Trophoblast cell (in vitro differentiated cells and primary cell): ENCODE data around the gene ANP32A.
A peak's percentile ranks its signal among the peaks of the same experiment; 100 is the strongest.

Experiments used
- DNase-seq, 2 donors: peaks; one replicate each; pipeline ENCODE4 v3.0.0-alpha.2; 2016
- H2AFZ ChIP-seq: 2 replicates; pipeline ENCODE4 v1.6.1; 2013; ENCODE audit warnings: low read length, moderate library complexity, mild to moderate bottlenecking; ENCODE audit not compliant: insufficient read depth, poor library complexity
- H2AK5ac ChIP-seq: 2 replicates; pipeline ENCODE4 v1.6.1; 2013; ENCODE audit warnings: mild to moderate bottlenecking, low read length
- H2BK120ac ChIP-seq: 2 replicates; pipeline ENCODE4 v1.6.1; 2013; ENCODE audit warnings: low read length, mild to moderate bottlenecking, moderate library complexity; ENCODE audit not compliant: insufficient read depth, poor library complexity
- H2BK12ac ChIP-seq: 2 replicates; pipeline ENCODE4 v1.6.1; 2013; ENCODE audit warnings: mild to moderate bottlenecking, low read length, moderate library complexity
- H2BK5ac ChIP-seq: 2 replicates; pipeline ENCODE4 v1.6.1; 2013; ENCODE audit warnings: low read length, low read depth, moderate library complexity, mild to moderate bottlenecking; ENCODE audit not compliant: poor library complexity
- H3K14ac ChIP-seq: 2 replicates; pipeline ENCODE4 v1.6.1; 2013; ENCODE audit warnings: mild to moderate bottlenecking, low read length
- H3K18ac ChIP-seq: 2 replicates; pipeline ENCODE4 v1.6.1; 2013; ENCODE audit warnings: mild to moderate bottlenecking, low read length
- H3K23ac ChIP-seq: 2 replicates; pipeline ENCODE4 v1.6.1; 2013; ENCODE audit warnings: low read length
- H3K27ac ChIP-seq: 2 replicates; pipeline ENCODE4 v1.5.1; 2013; ENCODE audit warnings: low read depth, mild to moderate bottlenecking, inconsistent platforms, low read length, moderate library complexity
- H3K27me3 ChIP-seq: 2 replicates; pipeline ENCODE4 v1.6.1; 2013; ENCODE audit warnings: inconsistent platforms, mild to moderate bottlenecking, low read length, moderate library complexity; ENCODE audit not compliant: insufficient read depth
- H3K36me3 ChIP-seq, 2 experiments: 1 replicate in 1 of 2; 2 replicates in 1 of 2; pipeline ENCODE4 v1.6.1; 2013; ENCODE audit warnings: low read length in 2 of 2, mild to moderate bottlenecking in 2 of 2, moderate library complexity in 1 of 2; ENCODE audit not compliant: insufficient read depth in 2 of 2, control insufficient read depth in 1 of 2
- H3K4ac ChIP-seq: 2 replicates; pipeline ENCODE4 v1.6.1; 2013; ENCODE audit warnings: low read depth, mild to moderate bottlenecking, low read length, moderate library complexity
- H3K4me1 ChIP-seq, 2 experiments: 1 replicate in 1 of 2; 2 replicates in 1 of 2; pipeline ENCODE4 v1.6.1; 2013; ENCODE audit warnings: low read length in 2 of 2, mild to moderate bottlenecking in 2 of 2, moderate library complexity in 1 of 2; ENCODE audit not compliant: insufficient read depth in 2 of 2, control insufficient read depth in 1 of 2
- H3K4me2 ChIP-seq: 2 replicates; pipeline ENCODE4 v1.6.1; 2013; ENCODE audit warnings: inconsistent platforms, mild to moderate bottlenecking, low read length, moderate library complexity
- H3K4me3 ChIP-seq: 2 replicates; pipeline ENCODE4 v1.5.1; 2013; ENCODE audit warnings: mild to moderate bottlenecking, low read depth, low read length, inconsistent platforms
- H3K79me1 ChIP-seq: one replicate; pipeline ENCODE4 v1.6.1; 2013; ENCODE audit warnings: low read length
- H3K79me2 ChIP-seq: 2 replicates; pipeline ENCODE4 v1.6.1; 2013; ENCODE audit warnings: low read length, mild to moderate bottlenecking; ENCODE audit not compliant: control insufficient read depth, insufficient read depth, poor library complexity
- H3K9ac ChIP-seq: 2 replicates; pipeline ENCODE4 v1.6.1; 2013; ENCODE audit warnings: mild to moderate bottlenecking, low read length
- H3K9me3 ChIP-seq: 2 replicates; pipeline ENCODE4 v1.6.1; 2013; ENCODE audit warnings: low read depth, mild to moderate bottlenecking, control low read depth, inconsistent platforms, low read length; ENCODE audit not compliant: insufficient read depth
- H4K12ac ChIP-seq: 2 replicates; pipeline ENCODE4 v1.6.1; 2013; ENCODE audit warnings: low read depth, mild to moderate bottlenecking, low read length, moderate library complexity
- H4K8ac ChIP-seq: 2 replicates; pipeline ENCODE4 v1.6.1; 2013; ENCODE audit warnings: low read depth, mild to moderate bottlenecking, low read length, moderate library complexity
- H4K91ac ChIP-seq: one replicate; pipeline ENCODE4 v1.6.1; 2013; ENCODE audit warnings: low read depth, mild to moderate bottlenecking, low read length, moderate library complexity
- WGBS: extraction: QIAGEN DNeasy Blood & Tissue Kit; methylation state at CpG from one replicate; pipeline ENCODE4 v1.1.7; 2013; ENCODE audit warnings: missing lambda C conversion rate; ENCODE audit not compliant: insufficient read length, insufficient coverage; ENCODE audit errors: extremely low coverage; 5-methylcytosine and 5-hydroxymethylcytosine counted together

ANP32A gene

DNA sequence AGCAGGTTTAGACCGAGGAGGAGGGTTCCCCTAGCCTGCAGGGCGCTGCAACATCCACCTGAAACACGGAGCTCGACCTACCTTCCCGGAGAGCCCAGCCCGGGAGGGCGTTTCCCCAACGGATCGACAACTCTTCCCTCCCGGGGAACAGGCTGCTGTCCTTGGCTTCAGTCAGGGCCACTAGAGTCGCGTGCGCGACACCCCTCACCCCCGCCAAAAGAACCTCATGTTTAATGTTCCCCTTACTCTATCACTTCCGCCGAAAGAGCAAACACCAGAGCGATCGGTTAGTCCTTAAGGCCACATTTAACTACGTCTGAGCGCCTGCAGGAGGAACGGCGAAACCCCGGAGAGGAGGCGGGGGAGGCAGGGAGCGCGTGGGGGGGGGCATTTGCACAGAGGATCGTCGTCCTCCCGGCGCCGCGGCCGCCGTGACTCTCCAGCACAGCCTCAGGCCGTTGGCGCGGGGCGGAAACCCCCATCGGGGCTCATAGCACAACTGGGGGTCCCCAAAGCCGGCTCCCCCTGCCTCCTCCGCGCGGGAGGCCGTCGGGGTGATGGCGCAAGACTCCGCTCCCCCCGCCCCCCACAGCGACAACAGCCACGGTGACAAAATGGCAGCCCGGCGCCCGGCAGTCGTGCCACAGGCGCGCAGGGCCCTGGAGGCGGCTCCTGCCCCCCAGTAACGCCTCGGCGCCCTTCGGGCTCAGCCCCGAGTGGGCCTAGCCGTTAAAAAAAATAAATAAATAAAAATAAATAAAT lies 3.2 kb downstream of the ANP32A start:
- H3K9ac ChIP-seq = peak overlapping the region; percentile 83
- H3K9me3 ChIP-seq = no peaks in the 10 kb centered on the region
- DNase-seq = peak; percentile 52 to 64
- H3K4me2 ChIP-seq = peak overlapping the region; percentile 92
- peak overlapping the region; percentile 99 for H2AK5ac ChIP-seq
- peak overlapping the region; percentile 95 for H4K12ac ChIP-seq
- H3K36me3 ChIP-seq = peaks cover 0 to 2% of the 10 kb centered on the region in 2 experiments
- no peak overlapping the region for H3K23ac ChIP-seq
- H3K14ac ChIP-seq = peak overlapping the region; percentile 98
- H3K27me3 ChIP-seq = no peaks in the 10 kb centered on the region
- H4K8ac ChIP-seq = peak overlapping the region; percentile 78
- H2BK12ac ChIP-seq = peak overlapping the region; percentile 44
- H2BK5ac ChIP-seq = peak overlapping the region; percentile 98
- peaks cover 46% of the 10 kb centered on the region for H3K79me2 ChIP-seq
- peak overlapping the region; percentile 99 for H3K18ac ChIP-seq
- peaks cover 40% of the 10 kb centered on the region for H3K79me1 ChIP-seq
- peak overlapping the region; percentile 86 for H2AFZ ChIP-seq
- peak overlapping the region; percentile 100 for H3K4ac ChIP-seq
- peak overlapping the region; percentile 89 for H3K27ac ChIP-seq
- H2BK120ac ChIP-seq = peak overlapping the region; percentile 95
- no CpG with 5 or more reads among the region's 64 CpGs for WGBS
- peak overlapping the region; percentile 97 for H4K91ac ChIP-seq
- H3K4me3 ChIP-seq = peak overlapping the region; percentile 99
- peaks cover 9% of the 10 kb centered on the region in 2 experiments for H3K4me1 ChIP-seq

DNA sequence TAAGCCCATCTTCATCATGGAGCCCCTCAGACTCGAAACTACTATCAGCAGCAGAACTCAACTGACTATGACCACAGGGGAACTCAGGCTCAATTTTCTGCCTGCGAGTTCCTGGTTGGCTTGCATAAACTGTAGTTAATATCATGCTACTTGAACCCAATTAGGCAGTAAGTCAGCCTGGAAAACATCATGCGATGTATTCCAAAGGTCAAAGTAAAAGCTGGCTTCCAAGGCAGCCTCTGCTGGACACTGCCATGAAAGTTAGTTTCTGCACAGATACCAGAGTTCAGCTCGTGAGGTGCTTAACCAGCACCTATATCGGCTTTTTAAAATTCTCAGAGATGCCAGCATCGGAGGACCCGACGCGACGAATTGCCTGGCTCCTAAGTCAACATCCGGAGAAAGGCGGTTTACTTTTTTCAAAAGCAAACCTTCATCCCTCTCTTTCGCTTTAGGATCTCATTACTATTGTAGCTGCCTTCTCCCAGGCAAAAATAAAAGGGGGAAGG lies 3.8 kb downstream of the ANP32A start:
- peak; percentile 7 to 41 for DNase-seq
- peak overlapping the region; percentile 34 for H2BK5ac ChIP-seq
- peak overlapping the region; percentile 55 for H2BK120ac ChIP-seq
- H2AFZ ChIP-seq = peak overlapping the region; percentile 75
- peak overlapping the region; percentile 54 for H3K14ac ChIP-seq
- peak overlapping the region; percentile 57 for H3K4ac ChIP-seq
- no CpG with 5 or more reads among the region's 13 CpGs for WGBS
- H2BK12ac ChIP-seq = no peak overlapping the region
- H3K4me3 ChIP-seq = peak overlapping the region; percentile 99
- peak overlapping the region; percentile 9 for H2AK5ac ChIP-seq
- peaks cover 2 to 7% of the 10 kb centered on the region in 2 experiments for H3K36me3 ChIP-seq
- H3K4me1 ChIP-seq = peaks cover 11 to 14% of the 10 kb centered on the region in 2 experiments
- H3K79me1 ChIP-seq = peaks cover 40% of the 10 kb centered on the region
- peak overlapping the region; percentile 38 for H4K91ac ChIP-seq
- H3K4me2 ChIP-seq = peak overlapping the region; percentile 92
- peak overlapping the region; percentile 66 for H3K9ac ChIP-seq
- peak overlapping the region; percentile 50 for H4K8ac ChIP-seq
- peak overlapping the region; percentile 67 for H3K18ac ChIP-seq
- H3K9me3 ChIP-seq = no peaks in the 10 kb centered on the region
- peaks cover 50% of the 10 kb centered on the region for H3K79me2 ChIP-seq
- no peak overlapping the region for H3K23ac ChIP-seq
- peak overlapping the region; percentile 89 for H3K27ac ChIP-seq
- H4K12ac ChIP-seq = peak overlapping the region; percentile 11
- no peaks in the 10 kb centered on the region for H3K27me3 ChIP-seq

- Histone ChIP-seq H3K27me3 (no peaks in the 10 kb centered on the region), H2BK120ac (no peak overlapping the region), H2AK5ac (no peak overlapping the region), H2BK5ac (no peak overlapping the region), H3K4me3 (no peak overlapping the region), H3K4ac (peak overlapping the region; percentile 37), H3K18ac (no peak overlapping the region), H2BK12ac (no peak overlapping the region), H3K4me1 (peaks cover 9 to 14% of the 10 kb centered on the region in 2 experiments), H3K36me3 (peaks cover 2 to 8% of the 10 kb centered on the region in 2 experiments), H3K79me1 (peaks cover 37% of the 10 kb centered on the region), H3K9me3 (no peaks in the 10 kb centered on the region), H3K9ac (no peak overlapping the region), H4K8ac (no peak overlapping the region), H2AFZ (no peak overlapping the region), H4K91ac (no peak overlapping the region), H3K23ac (no peak overlapping the region), H3K27ac (no peak overlapping the region), H3K14ac (no peak overlapping the region), H3K4me2 (no peak overlapping the region), H3K79me2 (peaks cover 51% of the 10 kb centered on the region), H4K12ac (no peak overlapping the region)
- no CpG with 5 or more reads among the region's 4 CpGs for WGBS
- no peak for DNase-seq
Observed at GRCh38 chr15:68816158-68816557, 4.5 kb downstream of the ANP32A start.

GRCh38 chr15:68815598-68815997 lies 5.1 kb downstream of the ANP32A start:
- Histone ChIP-seq H3K9me3 (no peaks in the 10 kb centered on the region), H3K27ac (no peak overlapping the region), H4K91ac (no peak overlapping the region), H3K4ac (peak overlapping the region; percentile 37), H3K36me3 (peaks cover 2 to 8% of the 10 kb centered on the region in 2 experiments), H3K79me1 (peaks cover 33% of the 10 kb centered on the region), H2BK120ac (no peak overlapping the region), H2BK5ac (no peak overlapping the region), H3K18ac (no peak overlapping the region), H3K4me3 (no peak overlapping the region), H3K4me2 (no peak overlapping the region), H3K27me3 (no peaks in the 10 kb centered on the region), H4K12ac (no peak overlapping the region), H4K8ac (no peak overlapping the region), H2BK12ac (no peak overlapping the region), H3K23ac (no peak overlapping the region), H3K4me1 (peaks cover 9 to 14% of the 10 kb centered on the region in 2 experiments), H2AK5ac (no peak overlapping the region), H3K14ac (no peak overlapping the region), H2AFZ (no peak overlapping the region), H3K9ac (no peak overlapping the region), H3K79me2 (peaks cover 52% of the 10 kb centered on the region)
- no peak for DNase-seq
- no CpG with 5 or more reads among the region's 4 CpGs for WGBS
